Measurements from ENCODE around the gene ARMC2. TPM values are rescaled to one million over a fixed set of nuclear protein-coding genes. Genes with fewer than 3 reads are reported as not detected.
"Not testable (repeated sequence)": the region's sequence is repeated elsewhere in the genome, so short reads cannot be mapped to it uniquely, and the experiment has no call there.

Gene ARMC2
- total RNA-seq, 1 experiment from 2014 or later: 1.1 TPM

- no peaks in the 10 kb centered on the region for H3K9me2 ChIP-seq (replicated peaks; ENCODE audit: low read length)
- H3K9me3 ChIP-seq (ENCODE audit: low read length): no peaks in the 10 kb centered on the region
- no peak overlapping the region for H3K4me3 ChIP-seq (ENCODE audit: low read length)
- H3K4me2 ChIP-seq (ENCODE audit: low read length): no peak overlapping the region
- no peaks in the 10 kb centered on the region for H4K20me1 ChIP-seq (ENCODE audit: low read length)
- no peaks in the 10 kb centered on the region for H3K4me1 ChIP-seq (ENCODE audit: insufficient read depth, low read length)
- no peaks in the 10 kb centered on the region for H3K27me3 ChIP-seq (ENCODE audit: low read length)
- no peak overlapping the region for H3K9ac ChIP-seq (ENCODE audit: low read length)
- ATAC-seq: no peak
- no peaks in the 10 kb centered on the region for H3K79me2 ChIP-seq (ENCODE audit: low read length)
- TF ChIP-seq EZH2phosphoT487 (IDR thresholded peaks at IDR 0.05; ENCODE audit: borderline replicate concordance, low read length): no peak
- no peak for TF ChIP-seq EZH2 (IDR thresholded peaks at IDR 0.05; ENCODE audit: low read length, unreplicated experiment)
- TF ChIP-seq CTCF (conservative IDR thresholded peaks at IDR 0.05; ENCODE audit: low read depth, low read length): no peak
- no peak overlapping the region for H3K27ac ChIP-seq (ENCODE audit: low read length)
- POLR2A ChIA-PET (ENCODE audit: unreplicated experiment): no interaction called here
- DNase-seq: no peak
- no TSS peak for BruUV-seq (replicated peaks)
- CTCF ChIA-PET: no interaction called here
- no peaks in the 10 kb centered on the region for H3F3A ChIP-seq (ENCODE audit: low read length, unreplicated experiment)
- intact Hi-C loops (cut with micrococcal nuclease): no loop called here
- H3K36me3 ChIP-seq (ENCODE audit: low read depth, low read length): no peaks in the 10 kb centered on the region
- H2AFZ ChIP-seq (ENCODE audit: low read length): no peak overlapping the region
Measured at GRCh38 chr6:108928650-108929049, 80.4 kb downstream of the ARMC2 start.

- H3K4me1 ChIP-seq (ENCODE audit: insufficient read depth, low read length); ATAC-seq; H4K20me1 ChIP-seq (ENCODE audit: low read length); H3K27me3 ChIP-seq (ENCODE audit: low read length); H3K9me2 ChIP-seq (replicated peaks; ENCODE audit: low read length); H3K79me2 ChIP-seq (ENCODE audit: low read length); DNase-seq; CTCF ChIA-PET; H3K9me3 ChIP-seq (ENCODE audit: low read length); H3K9ac ChIP-seq (ENCODE audit: low read length); H3F3A ChIP-seq (ENCODE audit: low read length, unreplicated experiment); H3K4me3 ChIP-seq (ENCODE audit: low read length); BruUV-seq (replicated peaks); intact Hi-C loops (cut with micrococcal nuclease); H2AFZ ChIP-seq (ENCODE audit: low read length); H3K36me3 ChIP-seq (ENCODE audit: low read depth, low read length); H3K4me2 ChIP-seq (ENCODE audit: low read length); H3K27ac ChIP-seq (ENCODE audit: low read length): not testable (repeated sequence)
- POLR2A ChIA-PET (ENCODE audit: unreplicated experiment): interaction anchor here (0.6 kb wide), 1 partner anchor 555 kb away, joined by 3 read pairs; no protein-coding TSS in a partner anchor
Measured at GRCh38 chr6:108931090-108931489, 82.9 kb downstream of the ARMC2 start.

GRCh38 chr6:108937170-108937569 lies 88.9 kb downstream of the ARMC2 start:
- no peaks in the 10 kb centered on the region for H3K9me2 ChIP-seq (replicated peaks; ENCODE audit: low read length)
- TF ChIP-seq EZH2phosphoT487 (IDR thresholded peaks at IDR 0.05; ENCODE audit: borderline replicate concordance, low read length) (no peak), EZH2 (IDR thresholded peaks at IDR 0.05; ENCODE audit: low read length, unreplicated experiment) (no peak), CTCF (conservative IDR thresholded peaks at IDR 0.05; ENCODE audit: low read depth, low read length) (no peak)
- CTCF ChIA-PET: interaction anchor here (0.6 kb wide), 1 partner anchor 259 kb away, joined by 5 read pairs; no protein-coding TSS in a partner anchor
- H3K27ac ChIP-seq (ENCODE audit: low read length): no peak overlapping the region
- POLR2A ChIA-PET (ENCODE audit: unreplicated experiment): no interaction called here
- DNase-seq (peak; percentile 34), ATAC-seq (no peak)
- H3K36me3 ChIP-seq (ENCODE audit: low read depth, low read length): no peaks in the 10 kb centered on the region
- no peak overlapping the region for H2AFZ ChIP-seq (ENCODE audit: low read length)
- H4K20me1 ChIP-seq (ENCODE audit: low read length): no peaks in the 10 kb centered on the region
- no peaks in the 10 kb centered on the region for H3K27me3 ChIP-seq (ENCODE audit: low read length)
- H3K4me1 ChIP-seq (ENCODE audit: insufficient read depth, low read length): peaks cover 4% of the 10 kb centered on the region; the same call in 1 of the 2 replicates
- intact Hi-C loops (cut with micrococcal nuclease): no loop called here
- no peak overlapping the region for H3K4me2 ChIP-seq (ENCODE audit: low read length)
- H3K9me3 ChIP-seq (ENCODE audit: low read length): no peaks in the 10 kb centered on the region
- no TSS peak for BruUV-seq (replicated peaks)
- no peak overlapping the region for H3K4me3 ChIP-seq (ENCODE audit: low read length)
- no peaks in the 10 kb centered on the region for H3K79me2 ChIP-seq (ENCODE audit: low read length)
- H3F3A ChIP-seq (ENCODE audit: low read length, unreplicated experiment): no peaks in the 10 kb centered on the region
- no peak overlapping the region for H3K9ac ChIP-seq (ENCODE audit: low read length)
